ENCODE measurements around the gene RPS6KA1.

RPS6KA1 gene

DNA sequence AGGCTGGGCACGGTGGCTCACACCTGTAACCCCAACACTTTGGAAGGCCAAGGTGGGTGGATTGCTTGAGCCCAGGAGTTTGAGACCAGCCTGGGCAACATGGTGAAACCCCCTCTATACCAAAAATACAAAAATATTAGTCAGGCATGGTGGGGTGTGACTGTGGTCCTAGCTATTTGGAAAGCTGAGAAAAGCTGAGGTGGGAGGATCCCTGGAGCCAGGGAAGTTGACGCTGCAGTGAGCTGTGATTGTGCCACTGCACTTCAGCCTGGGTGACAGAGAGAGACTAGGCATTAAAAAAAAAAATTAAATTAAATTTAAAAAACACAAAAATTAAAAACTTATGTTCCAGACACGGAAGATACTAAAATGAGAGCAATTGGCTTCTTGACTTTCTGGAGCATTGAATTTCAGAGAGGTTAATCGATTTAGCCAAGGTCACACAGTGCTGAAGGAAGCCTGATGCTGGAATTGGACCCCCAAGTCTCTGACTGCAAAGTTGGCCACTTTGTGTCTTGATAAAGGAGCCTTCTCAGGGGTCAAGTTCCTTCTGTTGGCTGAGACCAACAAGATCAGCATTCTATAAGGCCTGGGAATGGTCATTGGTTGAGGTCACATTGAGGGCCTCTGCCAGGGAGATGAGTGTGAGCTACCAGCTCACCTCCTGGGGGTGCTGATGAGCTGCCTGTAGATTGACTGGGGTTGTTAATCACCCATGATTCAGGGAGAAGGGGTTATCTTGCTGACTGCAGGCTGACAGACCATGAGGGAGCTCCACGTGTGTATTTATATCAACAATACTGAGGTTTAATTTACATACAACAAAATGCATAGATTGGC, 54.3 kb downstream of the RPS6KA1 start:
- no peak for TF ChIP-seq GATA3 (IDR thresholded peaks at IDR 0.05; ENCODE audit: low read depth, low read length)

DNA sequence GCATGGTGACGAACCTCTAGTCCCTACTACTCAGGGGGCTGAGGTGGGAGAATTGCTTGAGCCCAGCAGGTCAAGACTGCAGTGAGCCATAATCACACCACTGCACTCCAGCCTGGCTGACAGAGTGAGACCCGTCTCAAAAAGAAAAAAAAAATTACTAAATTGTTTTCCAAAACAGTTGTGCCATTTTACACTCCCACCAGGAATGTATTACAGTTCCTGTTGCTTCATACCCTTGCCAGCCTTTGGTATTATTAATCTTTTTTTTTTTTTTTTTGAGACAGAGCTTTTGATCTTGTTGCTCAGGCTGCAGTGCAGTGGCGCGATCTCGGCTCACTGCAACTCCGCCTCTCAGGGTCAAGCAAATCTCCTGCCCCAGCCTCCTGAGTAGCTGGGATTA, 55.9 kb downstream of the RPS6KA1 start:
- TF ChIP-seq GATA3 (IDR thresholded peaks at IDR 0.05; ENCODE audit: low read depth, low read length) = no peak
- TF ChIP-seq GATA2 (IDR thresholded peaks at IDR 0.05; ENCODE audit: low read depth, low read length) = no peak

DNA sequence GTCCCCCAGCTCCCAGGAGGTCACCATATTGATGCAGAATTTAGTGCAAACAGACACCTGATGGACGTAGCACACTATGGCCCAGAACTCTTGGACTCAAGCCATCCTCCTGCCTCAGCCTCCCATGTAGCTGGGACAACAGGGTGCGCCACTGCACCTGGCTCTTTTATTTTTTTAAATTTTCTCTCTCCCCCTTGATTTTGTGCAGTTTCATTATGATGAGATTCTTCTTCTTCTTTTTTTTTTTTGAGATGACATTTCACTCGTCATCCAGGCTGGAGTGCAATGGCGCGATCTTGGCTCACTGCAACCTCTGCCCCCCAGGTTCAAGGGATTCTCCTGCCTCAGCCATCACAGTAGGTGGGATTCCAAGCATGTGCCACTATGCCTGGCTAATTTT, 63.8 kb downstream of the RPS6KA1 start:
- no peak for TF ChIP-seq GATA2 (IDR thresholded peaks at IDR 0.05; ENCODE audit: low read depth, low read length)
- TF ChIP-seq GATA3 (IDR thresholded peaks at IDR 0.05; ENCODE audit: low read depth, low read length) = no peak

DNA sequence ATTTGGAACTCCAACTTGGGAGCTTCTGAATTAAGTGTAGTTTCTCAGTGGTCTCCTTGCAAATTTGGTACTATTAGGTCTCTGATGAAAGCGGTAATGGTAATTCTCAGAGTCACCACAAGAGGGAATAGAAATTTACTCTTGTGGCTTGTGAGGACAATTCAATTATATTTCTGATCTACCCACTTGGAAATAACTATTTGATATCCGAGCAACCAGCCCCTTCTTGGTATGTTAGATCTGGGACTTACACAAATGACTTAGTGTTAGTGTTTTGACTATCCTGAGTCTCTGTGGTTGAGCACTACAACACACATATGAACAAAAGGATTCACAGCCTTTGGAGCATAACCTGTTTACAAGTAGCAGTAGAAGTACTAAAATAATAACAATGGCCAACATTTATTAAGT, 68.1 kb downstream of the RPS6KA1 start:
- TF ChIP-seq GATA2 (IDR thresholded peaks at IDR 0.05; ENCODE audit: low read depth, low read length) (no peak), GATA3 (IDR thresholded peaks at IDR 0.05; ENCODE audit: low read depth, low read length) (no peak)

DNA sequence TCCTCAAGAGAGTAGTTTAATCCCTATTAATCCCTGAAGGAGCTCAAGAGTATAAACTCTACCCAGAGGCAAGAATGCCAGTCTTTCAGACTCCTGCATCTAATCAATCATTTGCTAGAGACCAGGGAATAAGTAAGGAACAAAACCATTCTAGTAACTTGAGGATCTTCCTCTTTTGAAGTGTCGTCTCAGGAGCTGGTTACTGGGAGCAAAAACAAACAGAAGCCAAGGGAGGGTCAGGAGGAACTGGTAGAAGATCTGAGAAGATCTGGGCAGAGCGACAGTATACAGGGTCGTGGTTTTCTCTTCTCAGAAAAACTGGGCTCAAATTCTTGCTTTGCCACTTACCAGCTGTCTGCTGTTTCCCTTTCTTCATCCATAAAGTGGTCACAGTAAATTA, 69.3 kb downstream of the RPS6KA1 start:
- TF ChIP-seq GATA2 (IDR thresholded peaks at IDR 0.05; ENCODE audit: low read depth, low read length) (no peak), GATA3 (IDR thresholded peaks at IDR 0.05; ENCODE audit: low read depth, low read length) (no peak)

DNA sequence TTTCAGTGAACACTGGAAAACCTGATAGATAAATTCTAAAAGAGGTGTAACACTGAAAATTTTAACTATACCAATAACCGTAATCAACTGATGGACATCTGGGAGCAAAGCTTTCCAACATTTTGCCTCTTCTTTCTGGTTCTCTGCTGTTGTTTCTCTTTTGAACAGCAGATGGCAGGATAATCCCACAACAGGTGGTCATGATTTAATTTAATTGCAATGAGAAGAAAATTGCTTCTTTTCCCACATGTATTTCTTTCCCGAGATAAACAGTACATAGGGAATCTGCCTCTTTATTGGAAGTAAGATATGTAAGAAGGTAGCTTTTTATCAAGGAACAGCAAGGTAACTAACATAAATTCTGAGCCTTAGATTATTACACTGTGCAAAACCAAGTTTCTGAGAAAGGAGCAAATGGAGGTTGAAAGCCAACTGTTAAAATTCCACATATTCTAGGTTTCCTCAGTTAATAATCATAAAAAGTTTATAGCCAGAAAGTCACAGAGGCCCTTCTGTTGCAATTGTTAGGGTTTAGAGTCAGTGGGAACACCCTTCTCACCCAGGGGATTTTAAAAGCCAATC, 72.9 kb downstream of the RPS6KA1 start:
- no peak for TF ChIP-seq GATA3 (IDR thresholded peaks at IDR 0.05; ENCODE audit: low read depth, low read length)
- TF ChIP-seq GATA2 (IDR thresholded peaks at IDR 0.05; ENCODE audit: low read depth, low read length) = no peak

DNA sequence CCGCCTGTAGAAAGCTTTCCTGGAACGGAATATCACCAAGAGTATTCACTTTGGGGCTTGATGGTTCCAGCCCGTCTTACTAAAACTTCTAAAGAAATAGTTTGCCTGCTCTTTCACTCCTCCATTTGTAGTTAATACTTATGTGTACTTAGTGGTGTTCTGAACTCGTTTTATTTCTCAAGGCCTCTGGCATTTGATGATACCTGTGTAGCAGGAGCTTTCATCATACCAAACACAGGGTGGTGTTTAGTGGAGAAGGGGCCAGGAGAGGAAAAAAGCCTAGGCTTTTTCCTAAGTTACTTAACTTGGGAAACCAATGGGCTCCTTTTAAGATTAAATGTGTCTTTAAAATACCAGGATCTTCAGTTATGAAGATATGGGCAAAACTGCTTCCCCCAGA, 74.3 kb downstream of the RPS6KA1 start:
- TF ChIP-seq GATA2 (IDR thresholded peaks at IDR 0.05; ENCODE audit: low read depth, low read length) = no peak
- TF ChIP-seq GATA3 (IDR thresholded peaks at IDR 0.05; ENCODE audit: low read depth, low read length) = no peak

DNA sequence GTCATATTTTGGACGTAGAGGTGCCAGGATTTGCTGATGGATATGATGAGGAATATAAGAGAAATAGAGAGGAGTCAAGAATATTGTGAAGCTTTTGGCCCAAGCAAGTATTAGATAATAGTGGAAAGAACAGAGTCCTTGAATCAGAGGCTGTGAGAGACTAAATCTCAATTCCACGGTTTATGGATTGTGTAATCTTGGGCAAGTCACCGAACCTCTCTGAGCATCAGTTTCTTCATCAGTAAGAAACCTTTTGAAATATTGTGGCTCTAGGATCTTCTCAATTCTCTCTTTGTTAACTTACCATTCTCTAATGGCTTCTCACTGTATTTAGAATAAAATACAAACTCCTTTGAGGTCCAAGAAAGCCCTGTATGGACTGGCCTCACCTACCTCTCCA, 77.6 kb downstream of the RPS6KA1 start:
- TF ChIP-seq GATA3 (IDR thresholded peaks at IDR 0.05; ENCODE audit: low read depth, low read length) (no peak), GATA2 (IDR thresholded peaks at IDR 0.05; ENCODE audit: low read depth, low read length) (no peak)

DNA sequence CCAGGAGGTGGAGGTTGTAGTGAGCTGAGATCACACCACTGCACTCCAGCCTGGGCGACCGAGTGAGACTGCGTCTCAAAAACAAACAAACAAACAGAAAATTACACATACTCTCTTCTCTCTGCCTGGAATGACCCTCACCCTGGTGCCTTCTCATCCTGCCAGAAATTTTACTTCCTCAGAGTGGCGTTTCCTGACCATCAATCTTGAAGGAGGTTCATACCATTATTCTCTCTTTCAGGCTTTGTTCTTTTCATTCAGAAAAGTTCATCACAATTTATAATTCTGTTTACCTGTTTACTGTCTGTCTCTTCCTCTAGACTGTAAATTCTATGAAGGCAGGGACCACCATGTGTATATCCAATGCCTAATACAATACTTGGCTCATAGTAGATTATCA, 79.3 kb downstream of the RPS6KA1 start:
- no peak for TF ChIP-seq GATA2 (IDR thresholded peaks at IDR 0.05; ENCODE audit: low read depth, low read length)
- no peak for TF ChIP-seq GATA3 (IDR thresholded peaks at IDR 0.05; ENCODE audit: low read depth, low read length)

DNA sequence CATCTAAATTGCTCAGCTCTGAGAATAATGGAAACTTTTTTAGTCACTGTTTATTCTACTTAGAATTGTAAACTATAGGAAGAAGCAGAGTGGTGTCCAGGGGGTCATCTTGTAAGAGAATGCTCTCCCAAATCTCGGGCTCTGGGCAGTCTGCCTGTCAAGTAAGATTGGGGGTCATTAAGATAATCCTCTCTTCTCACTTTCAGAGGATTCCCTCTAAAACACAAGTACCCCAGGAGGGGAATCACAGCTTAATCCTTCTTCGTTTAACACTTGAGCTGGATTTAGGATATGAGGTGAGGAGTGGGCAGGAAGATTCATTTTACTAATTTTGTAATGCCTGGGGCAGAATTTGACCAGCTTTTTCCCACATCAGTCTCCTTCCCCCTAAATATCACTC, 81.2 kb downstream of the RPS6KA1 start:
- TF ChIP-seq GATA3 (IDR thresholded peaks at IDR 0.05; ENCODE audit: low read depth, low read length) = no peak
- TF ChIP-seq GATA2 (IDR thresholded peaks at IDR 0.05; ENCODE audit: low read depth, low read length) = no peak

DNA sequence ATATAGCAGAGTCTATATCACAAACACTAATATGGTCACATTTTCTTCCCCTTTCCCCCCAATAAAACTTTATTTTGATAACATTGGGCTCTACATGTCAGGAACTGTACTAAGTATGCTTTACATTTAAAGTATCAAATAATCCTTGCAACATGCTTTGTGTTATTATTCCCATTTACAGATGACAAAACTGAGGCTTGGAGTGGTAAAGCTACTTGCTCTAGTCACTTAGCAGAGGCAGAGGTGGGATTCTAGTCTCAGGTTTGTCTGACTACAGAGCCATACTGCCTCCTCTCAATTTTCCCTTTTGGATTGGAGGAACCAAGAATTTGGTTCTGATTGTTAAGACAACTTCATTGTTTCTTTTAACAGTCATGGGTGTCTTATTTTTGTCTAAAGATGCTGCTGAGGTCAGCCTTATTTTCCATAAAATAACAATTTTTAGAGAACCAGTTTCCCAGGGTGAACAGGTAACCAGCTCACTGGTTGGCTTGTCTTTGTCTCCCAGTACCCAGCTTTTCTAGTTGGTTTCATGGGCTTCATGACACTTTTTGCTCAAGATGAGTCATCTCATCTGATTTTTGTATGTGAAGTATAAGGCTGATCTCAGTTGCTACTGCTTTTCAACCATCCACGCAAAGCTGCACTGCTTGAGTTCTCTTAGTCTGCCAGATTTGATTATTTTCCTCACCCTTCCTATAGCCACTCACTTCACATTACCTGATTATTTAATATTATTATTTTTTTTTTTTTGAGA, 85.3 kb downstream of the RPS6KA1 start:
- TF ChIP-seq GATA2 (IDR thresholded peaks at IDR 0.05; ENCODE audit: low read depth, low read length) (no peak), GATA3 (IDR thresholded peaks at IDR 0.05; ENCODE audit: low read depth, low read length) (no peak)

DNA sequence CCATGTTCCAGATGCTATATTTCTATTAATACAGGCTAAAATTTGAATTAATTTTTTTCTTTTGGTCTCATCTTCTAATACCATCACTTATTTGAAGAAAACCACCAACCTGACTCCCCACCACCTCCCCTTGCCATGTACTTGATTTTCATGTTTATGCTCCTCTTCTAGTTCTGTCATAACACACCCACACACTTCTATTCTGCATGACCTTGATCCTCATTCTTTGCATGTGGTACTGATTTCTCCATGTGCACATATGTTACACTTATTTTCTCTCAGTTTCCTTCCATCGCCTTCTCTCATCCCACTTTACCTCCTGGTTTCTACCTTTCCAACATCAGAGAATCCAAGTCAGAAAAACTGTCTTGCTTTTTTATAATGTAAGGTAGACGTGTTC, 87.3 kb downstream of the RPS6KA1 start:
- TF ChIP-seq GATA2 (IDR thresholded peaks at IDR 0.05; ENCODE audit: low read depth, low read length) (no peak), GATA3 (IDR thresholded peaks at IDR 0.05; ENCODE audit: low read depth, low read length) (no peak)

DNA sequence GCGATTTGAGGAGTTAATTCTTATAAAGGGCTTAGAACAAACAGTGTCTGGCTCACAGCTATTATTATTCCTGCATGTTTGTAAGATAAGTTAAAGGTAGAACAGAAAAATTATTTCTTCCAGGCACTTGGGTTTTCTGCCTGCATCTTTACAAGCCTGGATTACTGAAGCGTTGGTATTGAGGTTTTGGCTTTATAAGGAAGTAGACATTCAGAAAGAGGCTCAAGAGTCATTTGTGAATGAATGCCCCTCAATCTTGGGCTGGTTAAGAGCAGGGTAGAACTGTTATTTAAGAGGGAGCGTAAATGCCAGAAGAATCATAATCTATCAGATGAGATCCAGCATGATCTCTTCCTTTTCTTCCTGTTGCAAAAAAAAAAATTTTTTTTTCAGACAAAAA, 89.0 kb downstream of the RPS6KA1 start:
- TF ChIP-seq GATA2 (IDR thresholded peaks at IDR 0.05; ENCODE audit: low read depth, low read length) (no peak), GATA3 (IDR thresholded peaks at IDR 0.05; ENCODE audit: low read depth, low read length) (no peak)
